Vagina (tissue), 2 donors: ENCODE measurements around the gene RACGAP1.

ENCODE experiments used
- POLR2A ChIP-seq, 2 donors: fragments of 450-650 bp; IDR thresholded peaks; one replicate each; pipeline ENCODE4 v1.6.1; 2017; ENCODE audit warnings: antibody characterized with exemption in 2 of 2, mild to moderate bottlenecking in 2 of 2, moderate library complexity in 2 of 2
- TF ChIP-seq, protein P1 (sequence below), 3 experiments: fragments of 450-650 bp in 2 of 3; fragments of 200-600 bp in 1 of 3; sonication (generic) in 1 of 3; IDR thresholded peaks; one replicate each; pipeline ENCODE4 v1.5.1; 2017 to 2019; ENCODE audit warnings: antibody characterized with exemption in 3 of 3, mild to moderate bottlenecking in 2 of 3, moderate library complexity in 2 of 3

- TF ChIP-seq, protein P1, sequence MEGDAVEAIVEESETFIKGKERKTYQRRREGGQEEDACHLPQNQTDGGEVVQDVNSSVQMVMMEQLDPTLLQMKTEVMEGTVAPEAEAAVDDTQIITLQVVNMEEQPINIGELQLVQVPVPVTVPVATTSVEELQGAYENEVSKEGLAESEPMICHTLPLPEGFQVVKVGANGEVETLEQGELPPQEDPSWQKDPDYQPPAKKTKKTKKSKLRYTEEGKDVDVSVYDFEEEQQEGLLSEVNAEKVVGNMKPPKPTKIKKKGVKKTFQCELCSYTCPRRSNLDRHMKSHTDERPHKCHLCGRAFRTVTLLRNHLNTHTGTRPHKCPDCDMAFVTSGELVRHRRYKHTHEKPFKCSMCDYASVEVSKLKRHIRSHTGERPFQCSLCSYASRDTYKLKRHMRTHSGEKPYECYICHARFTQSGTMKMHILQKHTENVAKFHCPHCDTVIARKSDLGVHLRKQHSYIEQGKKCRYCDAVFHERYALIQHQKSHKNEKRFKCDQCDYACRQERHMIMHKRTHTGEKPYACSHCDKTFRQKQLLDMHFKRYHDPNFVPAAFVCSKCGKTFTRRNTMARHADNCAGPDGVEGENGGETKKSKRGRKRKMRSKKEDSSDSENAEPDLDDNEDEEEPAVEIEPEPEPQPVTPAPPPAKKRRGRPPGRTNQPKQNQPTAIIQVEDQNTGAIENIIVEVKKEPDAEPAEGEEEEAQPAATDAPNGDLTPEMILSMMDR (IDR thresholded peaks at IDR 0.05): no peak
- TF ChIP-seq POLR2A (IDR thresholded peaks at IDR 0.05): no peak
These were observed 4.3 kb downstream of the RACGAP1 start for GRCh38 chr12:50021031-50021430.
